PC-9 (cell line): ENCODE measurements around the gene PRCC. TPM values are rescaled to one million over a fixed set of nuclear protein-coding genes. Genes with fewer than 3 reads are reported as not detected.

Experiments
- Bru-seq: library from RNA; stranded (reverse); fragments of 400-500 nt; gene quantifications from one replicate; lab custom pipeline; 2021; lab: Mats Ljungman, UMichigan
- BruChase-seq, 2 experiments: library from RNA; stranded (reverse); fragments of 400-500 nt; gene quantifications; one replicate each; lab custom pipeline; 2021; lab: Mats Ljungman, UMichigan
- BruUV-seq: library from RNA; stranded (reverse); fragments of 400-500 nt; replicated peaks from 2 replicates; lab custom pipeline; 2021; lab: Mats Ljungman, UMichigan
- CTCF ChIA-PET: fragments of 300-600 bp; sonication (Branson Sonifier 250); formaldehyde crosslinking; loops from one replicate; lab custom pipeline; 2022; ENCODE audit warnings: antibody characterized with exemption; lab: Charles Lee
- POLR2A ChIA-PET: fragments of 300-600 bp; sonication (Branson Sonifier 250); formaldehyde crosslinking; loops from one replicate; lab custom pipeline; 2022; ENCODE audit warnings: antibody characterized with exemption; ENCODE audit not compliant: unreplicated experiment; lab: Charles Lee
- DNase-seq, 2 experiments: peaks; one replicate each; pipeline versions ENCODE4 v3.0.0 to v3.0.0-alpha.2; 2015 to 2022; ENCODE audit warnings: mixed read lengths in 1 of 2
- H2AFZ ChIP-seq: fragments of 200-600 bp; sonication (generic); 2 replicates; pipeline ENCODE4 v1.8.1; 2017; ENCODE audit warnings: antibody characterized with exemption
- H3F3A ChIP-seq: fragments of 200-600 bp; sonication (generic); 2 replicates; pipeline ENCODE4 v1.8.1; 2017; ENCODE audit warnings: antibody characterized with exemption, mild to moderate bottlenecking, low read depth; ENCODE audit not compliant: insufficient read depth
- H3K27ac ChIP-seq: fragments of 200-600 bp; sonication (generic); 2 replicates; pipeline ENCODE4 v1.6.1; 2016; ENCODE audit warnings: mixed run types
- H3K27me3 ChIP-seq: fragments of 200-600 bp; sonication (generic); 2 replicates; pipeline ENCODE4 v1.6.1; 2016; ENCODE audit warnings: low read depth, mixed run types; ENCODE audit not compliant: insufficient read depth
- H3K36me3 ChIP-seq: fragments of 200-600 bp; sonication (generic); 2 replicates; pipeline ENCODE4 v1.6.1; 2016; ENCODE audit warnings: low read depth, mixed run types
- H3K4me1 ChIP-seq: fragments of 200-600 bp; sonication (generic); replicated peaks from 2 replicates; pipeline ENCODE4 v1.6.1; 2016; ENCODE audit warnings: mixed run types; ENCODE audit not compliant: insufficient read depth
- H3K4me2 ChIP-seq: fragments of 200-600 bp; sonication (generic); 2 replicates; pipeline ENCODE4 v1.6.1; 2017; ENCODE audit warnings: mixed run types
- H3K4me3 ChIP-seq: fragments of 200-600 bp; sonication (generic); 2 replicates; pipeline ENCODE4 v1.6.1; 2016; ENCODE audit warnings: mixed run types
- H3K79me2 ChIP-seq: fragments of 200-600 bp; sonication (generic); 2 replicates; pipeline ENCODE4 v1.6.1; 2017; ENCODE audit warnings: low read depth, mixed run types
- H3K9me2 ChIP-seq: fragments of 200-600 bp; sonication (generic); 2 replicates; pipeline ENCODE4 v1.8.1; 2017; ENCODE audit warnings: mild to moderate bottlenecking; ENCODE audit not compliant: insufficient read depth
- H3K9me3 ChIP-seq: fragments of 200-600 bp; sonication (generic); 2 replicates; pipeline ENCODE4 v1.8.1; 2016; ENCODE audit warnings: low read depth; ENCODE audit not compliant: insufficient read depth
- H4K20me1 ChIP-seq: fragments of 200-600 bp; sonication (generic); 2 replicates; pipeline ENCODE4 v1.8.1; 2017; ENCODE audit not compliant: insufficient read depth
- CTCF ChIP-seq: fragments of 200-600 bp; sonication (generic); conservative IDR thresholded peaks from 2 replicates; pipeline ENCODE4 v1.6.1; 2017; ENCODE audit warnings: mixed run types, antibody characterized with exemption, mild to moderate bottlenecking, moderate library complexity
- EZH2 ChIP-seq: fragments of 200-600 bp; sonication (generic); IDR thresholded peaks from 2 replicates; pipeline ENCODE4 v1.8.0; 2017; ENCODE audit warnings: antibody characterized with exemption, low read depth
- intact Hi-C: fragments of 100-400 bp; cut with micrococcal nuclease; formaldehyde crosslinking; loops from one replicate; pipeline ENCODE4 v1.10.0; 2022; ENCODE audit not compliant: unreplicated experiment
- long read RNA-seq: library from polyadenylated mRNA; stranded (forward); transcript quantifications from one replicate; pipeline ENCODE4 v2.0.0, GENCODE V29; 2022
- total RNA-seq: library from RNA; stranded (reverse); gene quantifications from 2 replicates; pipeline ENCODE4 v1.2.3, GENCODE V29; 2021

Gene PRCC
- total RNA-seq = 47.8 and 56.6 TPM in 2 replicates
- percentile 89 among the genes with signal in this experiment for Bru-seq, nascent RNA
- percentile 84 among the genes with signal in this experiment for BruChase-seq, experiment 1, labeled RNA remaining after a 2-hour chase
- BruChase-seq, experiment 2, labeled RNA remaining after a 6-hour chase = percentile 88 among the genes with signal in this experiment
- long read RNA-seq, transcript PRCC-201 (7 exons, 2,105 nt) = major isoform, 140 of 157 reads
- long read RNA-seq, partial matches to known transcripts = 7 of 157 reads
- long read RNA-seq, other reads (novel, unspliced or antisense) = 9 of 157 reads

- no peaks in the 10 kb centered on the region for H3K27me3 ChIP-seq
- ChIA-PET POLR2A (interaction anchor here (0.5 to 1.0 kb wide), 9 partner anchors 14 to 230 kb away, joined by 3 to 26 read pairs (median 5); partner anchors contain the start of genes ISG20L2, METTL25B and MRPL24), CTCF (interaction anchor here (1.0 kb wide), 2 partner anchors 41 to 78 kb away, joined by 3 to 5 read pairs; no protein-coding TSS in a partner anchor)
- H3K9me2 ChIP-seq = no peaks in the 10 kb centered on the region
- no peaks in the 10 kb centered on the region for H3K9me3 ChIP-seq
- H3K4me3 ChIP-seq = peak within 1 kb of the TSS; percentile 96
- no TSS peak for BruUV-seq
- peak; percentile 96 to 99 for DNase-seq
- H3K4me2 ChIP-seq = peak within 1 kb of the TSS; percentile 90
- peaks cover 8% of the 10 kb centered on the region for H3F3A ChIP-seq
- peaks cover 56% of the 10 kb centered on the region for H3K79me2 ChIP-seq
- H3K27ac ChIP-seq = peak within 1 kb of the TSS; percentile 76
- TF ChIP-seq CTCF (no peak), EZH2 (no peak)
- peaks cover 15% of the 10 kb centered on the region for H4K20me1 ChIP-seq
- peak within 1 kb of the TSS; percentile 87 for H2AFZ ChIP-seq
- intact Hi-C loops = loop anchor here (1.0 to 5.0 kb wide), 4 partner anchors 16 to 75 kb away; partner anchors contain the start of genes HDGF, ISG20L2, METTL25B and MRPL24
- 0 out of 2 replicates have a peak, but pooled peaks cover 11% of the 10 kb centered on the region for H3K36me3 ChIP-seq
- H3K4me1 ChIP-seq = peaks cover 18% of the 10 kb centered on the region
These were observed at the start of gene PRCC for GRCh38 chr1:156767101-156767878. Gene PRCC, plus strand, starts transcription at chr1:156767535. Its CDS starts 237 bp downstream, at chr1:156767772.

GRCh38 chr1:156721131-156721530 is 46.2 kb upstream of the PRCC start:
- Histone ChIP-seq H3K4me3 (no peak overlapping the region), H2AFZ (no peak overlapping the region), H4K20me1 (peaks cover 29% of the 10 kb centered on the region), H3K9me3 (no peaks in the 10 kb centered on the region), H3K9me2 (no peaks in the 10 kb centered on the region), H3K4me2 (no peak overlapping the region), H3K27me3 (no peaks in the 10 kb centered on the region), H3K4me1 (peaks cover 13% of the 10 kb centered on the region), H3F3A (peaks cover 46% of the 10 kb centered on the region), H3K27ac (no peak overlapping the region), H3K36me3 (peaks cover 21% of the 10 kb centered on the region), H3K79me2 (peaks cover 36% of the 10 kb centered on the region)
- BruUV-seq = no TSS peak
- POLR2A ChIA-PET = interaction anchor here (0.7 kb wide), 1 partner anchor 8 kb away, joined by 3 read pairs; no protein-coding TSS in a partner anchor
- TF ChIP-seq CTCF (no peak), EZH2 (no peak)
- CTCF ChIA-PET = no interaction called here
- no peak for DNase-seq
- intact Hi-C loops = no loop called here

- no TSS peak for BruUV-seq
- Histone ChIP-seq H2AFZ (no peak overlapping the region), H3K4me3 (no peak overlapping the region), H3K9me2 (no peaks in the 10 kb centered on the region), H3K4me2 (no peak overlapping the region), H3K79me2 (peaks cover 40% of the 10 kb centered on the region), H3K9me3 (no peaks in the 10 kb centered on the region), H3K36me3 (peaks cover 21% of the 10 kb centered on the region), H3K27me3 (no peaks in the 10 kb centered on the region), H4K20me1 (peaks cover 33% of the 10 kb centered on the region), H3K4me1 (peaks cover 13% of the 10 kb centered on the region), H3F3A (peaks cover 48% of the 10 kb centered on the region), H3K27ac (no peak overlapping the region)
- ChIA-PET POLR2A (interaction anchor here (0.7 kb wide), 1 partner anchor 9 kb away, joined by 3 read pairs; no protein-coding TSS in a partner anchor), CTCF (interaction anchor here (0.9 kb wide), 1 partner anchor 28 kb away, joined by 6 read pairs; no protein-coding TSS in a partner anchor)
- TF ChIP-seq EZH2 (no peak), CTCF (no peak)
- intact Hi-C loops = no loop called here
- no peak for DNase-seq
These were observed 45.8 kb upstream of the PRCC start for GRCh38 chr1:156721535-156721934.
